NCI-H446 treated with DMSO at 0.1 percent for 48 hours (cell line): Measurements from ENCODE around the gene NIPAL1.
"Not testable (repeated sequence)": the region's sequence is repeated elsewhere in the genome, so short reads cannot be mapped to it uniquely, and the experiment has no call there.

ENCODE experiments used
- DNase-seq: peaks from one replicate; lab custom pipeline; 2025; lab: John Stamatoyannopoulos, UW

The NIPAL1 gene

GRCh38 chr4:48016141-48017107, at the start of gene NIPAL1, which contains the start of gene CNGA1:
TSS of gene NIPAL1 (plus strand) at chr4:48016772. CDS start at chr4:48016840, 68 bp downstream.
TSS of gene CNGA1 (minus strand) at chr4:48016681. CDS start at chr4:47952689, 63,992 bp downstream.
- peak; percentile 2 for DNase-seq

GRCh38 chr4:47968847-47969246, 47.7 kb upstream of the NIPAL1 start:
- no peak for DNase-seq

GRCh38 chr4:47972181-47972580, 44.4 kb upstream of the NIPAL1 start:
- no peak for DNase-seq

DNA sequence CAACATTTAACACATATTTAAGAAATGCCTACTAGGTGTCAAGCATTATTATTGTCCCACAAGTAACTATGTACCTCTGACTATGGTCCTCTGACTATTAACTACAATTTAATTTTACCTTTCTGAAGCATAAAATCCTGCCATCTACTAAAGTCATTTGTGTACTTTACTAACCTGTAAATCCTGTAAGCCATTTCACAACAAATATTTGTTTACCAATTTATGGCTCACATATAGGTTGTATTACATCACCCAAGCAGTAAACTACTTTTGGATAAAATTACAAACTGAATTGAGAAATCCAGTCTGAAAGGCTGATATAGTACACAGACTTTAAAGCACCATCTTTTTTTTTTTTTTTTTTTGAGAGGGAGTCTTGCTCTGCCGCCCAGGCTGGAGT, 43.9 kb upstream of the NIPAL1 start:
- DNase-seq, result no peak

GRCh38 chr4:47974566-47974965, 42.0 kb upstream of the NIPAL1 start:
- no peak for DNase-seq

DNA sequence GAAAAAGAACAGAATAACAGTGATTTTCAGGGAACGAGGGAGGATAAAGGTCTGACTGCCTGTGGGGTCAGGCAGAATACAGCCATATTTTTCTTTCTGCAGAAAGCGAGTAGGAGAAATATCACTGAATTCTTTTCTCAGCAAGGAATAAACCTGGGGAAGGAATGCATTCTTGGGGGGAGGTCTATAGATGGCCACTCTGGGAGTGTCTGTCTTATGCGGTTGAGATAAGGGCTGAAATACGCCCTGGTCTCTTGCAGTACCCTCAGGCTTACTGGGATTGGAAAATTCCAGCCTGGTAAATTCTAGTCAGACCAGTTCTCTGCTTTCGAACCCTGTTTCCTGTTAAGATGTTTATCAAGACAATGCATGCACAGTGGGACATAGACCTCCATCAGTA, 26.4 kb upstream of the NIPAL1 start:
- DNase-seq, result no peak

GRCh38 chr4:47992475-47992874, 24.1 kb upstream of the NIPAL1 start:
- DNase-seq, result not testable (repeated sequence)

DNA sequence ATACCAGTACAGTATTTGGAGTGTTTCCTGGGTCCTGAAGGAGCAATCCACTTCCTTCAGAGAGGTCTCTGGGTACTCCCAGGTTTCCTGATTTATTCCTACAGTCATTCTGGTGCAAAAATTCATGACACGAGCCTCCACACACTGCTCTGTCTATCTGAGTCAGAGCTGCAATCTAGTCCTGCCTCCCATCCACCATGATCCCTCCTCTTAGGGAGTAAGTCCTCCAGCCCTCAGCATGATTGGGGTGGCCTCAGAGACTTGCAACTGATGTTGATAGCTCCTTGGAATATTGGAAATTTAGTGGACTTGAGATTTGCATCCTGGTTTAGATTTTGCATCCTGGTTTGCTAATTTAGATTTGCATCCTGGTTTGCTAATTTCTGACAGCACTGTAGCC, 20.6 kb upstream of the NIPAL1 start:
- no peak for DNase-seq

DNA sequence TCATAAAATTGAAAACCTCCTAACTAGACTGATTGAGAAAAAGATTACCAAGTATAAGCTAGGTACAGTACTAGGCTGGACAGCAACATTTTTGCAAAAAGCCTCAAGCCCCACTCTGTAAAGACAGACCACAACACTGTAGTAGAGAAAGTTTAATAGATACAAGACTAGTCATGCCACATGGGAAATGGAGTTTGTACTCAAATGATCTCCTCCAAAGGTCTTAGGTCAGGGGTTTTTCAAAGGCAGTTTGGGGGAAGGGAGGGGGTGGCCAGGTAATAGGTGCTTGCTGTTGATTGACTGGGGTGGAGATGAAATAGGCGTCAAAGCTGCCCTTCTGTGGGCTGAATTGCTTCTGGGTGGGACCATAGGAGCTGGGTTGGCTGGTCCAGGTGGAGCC, 14.3 kb upstream of the NIPAL1 start:
- DNase-seq, result no peak

DNA sequence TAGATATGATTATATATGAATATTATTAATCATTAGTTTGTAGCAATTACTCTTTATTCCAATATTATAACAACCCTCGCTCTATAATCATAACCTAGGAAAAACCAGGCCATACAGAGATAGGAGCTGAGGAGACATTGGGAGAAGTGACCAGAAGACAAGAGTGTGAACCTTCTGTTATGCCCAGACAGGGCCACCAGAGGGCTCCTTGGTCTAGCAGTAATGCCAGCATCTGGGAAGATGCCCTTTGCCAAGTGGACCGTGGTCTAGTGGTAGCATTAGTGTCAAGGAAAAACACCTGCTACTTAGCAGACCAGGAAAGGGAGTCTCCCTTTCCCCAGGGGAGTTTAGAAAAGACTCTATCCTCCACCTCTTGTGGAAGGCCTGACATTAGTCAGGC, 13.0 kb upstream of the NIPAL1 start:
- DNase-seq, result not testable (repeated sequence)

DNA sequence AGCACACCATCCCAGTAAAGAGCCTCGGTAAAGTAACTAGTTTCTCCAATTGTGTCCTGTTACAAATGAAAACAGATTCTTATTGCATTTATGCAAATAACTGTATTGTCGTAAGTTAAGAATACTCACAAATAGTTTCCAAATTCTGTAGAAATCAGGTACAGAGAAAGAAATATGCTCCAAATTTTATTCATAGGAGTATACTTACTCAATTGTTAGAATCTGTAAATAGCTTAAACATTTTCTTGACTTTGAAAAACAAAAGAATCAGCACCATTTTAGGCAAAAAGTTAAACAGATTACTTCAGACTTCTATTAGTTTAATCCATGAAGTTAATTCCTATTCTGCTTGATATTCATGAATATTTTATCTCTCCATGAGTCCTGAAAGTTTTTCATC, 10.8 kb upstream of the NIPAL1 start:
- no peak for DNase-seq

DNA sequence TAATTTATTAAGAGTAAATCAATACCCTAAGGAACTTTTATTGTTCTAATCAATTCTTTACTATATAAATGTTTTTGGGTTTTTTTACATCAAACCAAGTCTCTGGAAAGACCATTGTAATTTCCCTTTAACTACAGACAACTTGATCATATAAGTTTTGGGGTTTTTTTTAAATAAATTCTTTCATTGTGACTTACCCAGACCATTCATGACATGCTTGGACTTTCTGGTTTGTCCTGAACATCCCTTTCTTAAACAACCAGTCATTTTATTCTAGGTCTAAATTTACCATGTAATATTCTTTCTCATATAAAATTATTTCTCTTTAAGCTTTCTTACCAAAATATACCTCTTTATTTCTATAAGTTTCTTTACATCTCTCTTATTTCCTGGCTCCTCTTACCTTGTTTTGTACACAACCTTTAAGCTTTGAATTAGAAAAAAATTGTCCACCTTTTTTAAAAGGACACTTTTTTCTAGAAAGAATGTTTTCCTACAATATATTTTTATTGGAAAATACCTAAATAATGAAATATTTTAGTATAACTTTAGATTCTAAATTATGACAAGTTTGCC, 8.5 kb upstream of the NIPAL1 start:
- no peak for DNase-seq

- DNase-seq, result not testable (repeated sequence)
Measured at GRCh38 chr4:48010906-48011305, 5.7 kb upstream of the NIPAL1 start.

- no peak for DNase-seq
Measured at GRCh38 chr4:48011722-48012121, 4.8 kb upstream of the NIPAL1 start.

GRCh38 chr4:48012824-48013223, 3.7 kb upstream of the NIPAL1 start:
- no peak for DNase-seq

DNA sequence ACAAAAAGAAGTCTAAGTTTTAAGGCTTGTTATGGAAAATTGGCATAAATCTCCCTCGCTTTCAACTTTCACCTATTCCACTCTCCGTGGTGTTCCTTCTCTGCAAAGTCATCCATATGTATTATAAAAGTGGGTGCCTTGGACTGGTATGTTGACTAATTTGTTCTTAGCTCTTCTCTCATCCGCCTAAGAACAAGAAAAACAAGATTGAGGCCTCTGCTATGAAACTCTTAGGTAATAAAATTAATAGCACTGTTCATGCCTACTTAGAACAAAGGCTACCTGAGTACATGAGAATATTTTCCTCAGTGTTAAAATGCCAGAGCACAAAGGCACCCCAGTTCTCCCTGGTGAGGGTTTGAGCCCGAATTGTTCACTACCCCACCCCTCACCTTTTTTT, 1.4 kb upstream of the NIPAL1 start:
- DNase-seq, result no peak

GRCh38 chr4:48015678-48016077, 894 bp upstream of the NIPAL1 start:
- DNase-seq, result no peak

DNA sequence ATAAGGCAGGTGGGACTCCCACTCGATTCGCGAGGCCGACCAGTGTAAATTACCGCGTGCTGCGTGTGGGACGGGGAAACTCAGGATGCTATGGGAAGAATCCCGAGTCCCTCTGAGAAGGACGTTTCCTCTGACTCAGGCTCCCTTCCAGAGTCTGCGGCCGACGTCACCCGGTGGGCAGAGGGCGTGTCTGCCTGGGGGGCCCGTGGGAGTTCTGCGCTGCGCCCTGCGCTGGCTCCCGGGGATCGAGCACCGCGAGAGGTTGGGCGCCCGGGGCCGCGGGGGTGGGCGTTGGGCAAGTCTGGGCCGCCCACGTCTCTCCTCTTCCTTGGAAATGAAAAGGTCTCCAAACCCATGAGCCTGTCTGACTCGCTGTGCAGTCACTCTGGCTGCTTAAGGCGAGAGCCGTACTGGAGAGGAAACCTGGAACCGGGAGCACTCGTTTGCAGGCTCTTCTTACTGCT, 568 bp downstream of the NIPAL1 start:
- DNase-seq, result no peak

DNA sequence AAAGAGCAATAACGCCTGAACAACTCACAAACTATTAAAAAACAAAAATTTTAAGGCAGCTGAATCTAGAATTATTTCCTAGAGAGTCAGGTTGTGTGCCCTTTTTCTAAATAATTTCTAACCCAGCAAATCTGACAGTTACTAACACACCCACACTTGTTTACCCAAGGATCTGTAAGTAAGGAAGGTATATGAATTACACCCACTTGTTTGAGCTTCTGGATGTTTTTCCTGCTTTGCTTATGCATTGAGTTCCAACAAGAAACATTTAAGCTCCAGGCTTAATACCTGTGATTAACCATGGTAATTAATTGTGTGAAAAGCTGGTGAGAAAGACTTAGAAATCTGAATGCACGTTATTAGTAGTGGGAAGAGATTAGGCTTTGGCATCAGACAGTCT, 1.5 kb downstream of the NIPAL1 start:
- no peak for DNase-seq

DNA sequence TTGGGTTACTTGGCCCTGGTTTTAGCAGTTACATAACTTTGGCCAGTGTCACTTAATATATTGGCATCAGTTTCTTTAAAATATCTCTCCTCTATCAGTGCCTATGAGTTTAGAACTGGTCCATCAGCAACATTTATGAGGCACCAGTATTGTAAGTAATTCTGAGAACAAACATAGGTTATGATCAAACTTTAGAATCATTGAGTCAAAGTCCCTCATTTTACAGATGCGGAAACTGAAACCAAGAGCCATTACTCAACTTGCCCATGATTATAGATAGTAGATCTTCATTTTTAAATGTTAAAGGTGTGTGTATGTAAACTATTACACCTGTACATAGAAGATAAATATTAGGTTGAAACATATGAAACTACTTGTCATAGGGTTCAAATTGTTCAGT, 4.5 kb downstream of the NIPAL1 start:
- DNase-seq, result no peak

GRCh38 chr4:48022192-48022799, 5.7 kb downstream of the NIPAL1 start:
- DNase-seq, result no peak

DNA sequence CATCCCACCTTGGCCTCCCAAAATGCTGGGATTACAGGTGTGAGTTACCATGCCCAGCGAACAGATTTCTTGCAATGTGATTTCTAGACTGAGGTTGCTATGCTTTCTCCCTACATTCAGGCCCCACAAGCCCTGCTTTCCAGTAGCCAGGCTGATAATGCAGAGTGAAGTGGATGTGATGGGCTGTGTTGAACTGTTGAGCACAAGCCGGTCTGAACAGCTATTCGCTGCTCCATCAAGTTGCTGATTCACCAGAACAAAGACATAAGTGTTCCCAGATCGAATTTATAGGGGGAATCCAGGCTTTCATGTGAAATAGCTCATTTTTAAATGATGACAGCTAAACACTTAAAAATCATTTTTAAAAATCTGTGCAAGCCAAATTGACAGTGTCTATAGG, 8.0 kb downstream of the NIPAL1 start:
- DNase-seq, result no peak

DNA sequence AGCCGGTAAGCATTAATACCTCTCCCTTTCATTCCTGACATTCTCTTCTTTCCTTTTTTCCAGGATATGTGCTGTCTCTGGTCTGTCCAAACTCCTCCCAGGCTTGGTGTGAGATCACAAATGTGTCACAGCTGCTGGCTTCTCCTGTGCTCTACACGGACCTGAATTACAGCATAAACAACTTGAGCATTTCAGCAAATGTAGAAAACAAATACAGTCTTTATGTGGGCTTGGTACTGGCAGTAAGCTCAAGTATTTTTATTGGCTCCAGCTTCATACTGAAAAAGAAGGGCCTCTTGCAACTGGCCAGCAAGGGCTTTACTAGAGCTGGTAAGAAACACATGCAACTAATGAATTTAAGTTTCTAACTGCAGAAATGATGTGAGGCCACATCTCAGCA, 8.4 kb downstream of the NIPAL1 start:
- no peak for DNase-seq
